Measurements from ENCODE around the gene CNTNAP3B. TPM values are rescaled to one million over a fixed set of nuclear protein-coding genes. Genes with fewer than 3 reads are reported as not detected.

The CNTNAP3B gene

Small RNAs within 50 kb of the gene (small RNA-seq; reads per million reads assigned to genes)
- not detected for gene RN7SL343P

Data from skeletal muscle satellite cell (primary cell).